Osteocyte (in vitro differentiated cells): ENCODE data around the gene RIIAD1. TPM values are rescaled to one million over a fixed set of nuclear protein-coding genes. Genes with fewer than 3 reads are reported as not detected.

Source experiments
- DNase-seq: peaks from one replicate; pipeline ENCODE4 v3.0.0; 2021; ENCODE audit warnings: mixed read lengths; ENCODE audit not compliant: unreplicated experiment; ENCODE audit errors: extremely low spot score
- H3K27ac Mint-ChIP-seq: one replicate; pipeline ENCODE4 v1.8.0; 2021; ENCODE audit warnings: mild to moderate bottlenecking, mixed read lengths; ENCODE audit not compliant: unreplicated experiment
- H3K27me3 Mint-ChIP-seq: one replicate; pipeline ENCODE4 v1.8.0; 2021; ENCODE audit warnings: mixed read lengths; ENCODE audit not compliant: unreplicated experiment
- H3K36me3 Mint-ChIP-seq: one replicate; pipeline ENCODE4 v1.8.0; 2021; ENCODE audit warnings: mixed read lengths; ENCODE audit not compliant: unreplicated experiment
- H3K4me1 Mint-ChIP-seq: one replicate; pipeline ENCODE4 v1.8.0; 2021; ENCODE audit warnings: mixed read lengths; ENCODE audit not compliant: unreplicated experiment
- H3K4me3 Mint-ChIP-seq: one replicate; pipeline ENCODE4 v1.8.0; 2021; ENCODE audit warnings: mild to moderate bottlenecking, moderate library complexity, mixed read lengths; ENCODE audit not compliant: unreplicated experiment
- H3K9me3 Mint-ChIP-seq: one replicate; pipeline ENCODE4 v1.8.0; 2021; ENCODE audit warnings: mixed read lengths; ENCODE audit not compliant: unreplicated experiment
- CTCF ChIP-seq: fragments of 200-600 bp; sonication (generic); IDR thresholded peaks from 2 replicates; pipeline ENCODE4 v1.5.0; 2021; ENCODE audit warnings: antibody characterized with exemption, mild to moderate bottlenecking, moderate library complexity
- total RNA-seq: library from RNA; stranded (reverse); gene quantifications from 2 replicates; pipeline ENCODE4 v1.2.1, GENCODE V29; 2021

RIIAD1 gene
- total RNA-seq, 1 donor from 2014 or later = not detected

DNA sequence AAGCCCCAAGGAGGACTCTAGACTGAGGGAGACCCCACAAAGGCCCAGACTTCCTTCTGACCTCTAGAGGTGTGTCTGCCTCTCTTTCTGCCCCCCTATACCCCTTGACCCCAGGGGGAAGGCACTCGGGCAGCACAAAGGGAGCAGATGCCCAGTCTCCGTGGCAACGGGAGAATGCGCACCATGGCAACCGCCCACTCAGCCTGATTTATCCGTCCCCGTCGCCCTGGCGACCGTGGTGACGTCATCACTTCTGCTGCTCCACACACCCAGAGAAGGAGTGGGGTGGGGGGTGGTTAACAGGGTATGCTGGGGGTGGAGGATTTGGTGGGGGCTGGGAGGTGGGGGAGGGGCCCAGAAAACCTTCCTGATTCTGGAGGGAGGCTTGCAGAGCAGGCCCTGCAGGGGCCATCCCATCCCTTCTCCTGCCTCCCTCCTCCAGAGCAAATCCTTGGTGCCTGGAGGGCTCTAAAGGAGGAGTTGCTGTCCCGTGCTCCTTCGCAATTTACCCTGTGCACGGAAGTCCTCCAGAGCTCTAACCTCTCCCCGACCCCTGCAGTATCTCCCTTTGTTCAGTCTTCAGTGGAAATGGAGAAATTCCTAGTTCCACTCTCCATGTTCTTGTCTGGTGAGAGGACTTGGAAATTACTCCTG lies 11.0 kb upstream of the RIIAD1 start:
- no peaks in the 10 kb centered on the region for H3K36me3 Mint-ChIP-seq
- DNase-seq = no peak
- no peak overlapping the region for H3K4me3 Mint-ChIP-seq
- H3K27ac Mint-ChIP-seq = no peak overlapping the region
- no peaks in the 10 kb centered on the region for H3K9me3 Mint-ChIP-seq
- H3K27me3 Mint-ChIP-seq = peaks cover 15% of the 10 kb centered on the region
- no peak for TF ChIP-seq CTCF
- H3K4me1 Mint-ChIP-seq = no peaks in the 10 kb centered on the region

GRCh38 chr1:151711044-151711800 lies 10.1 kb upstream of the RIIAD1 start:
- no peak overlapping the region for H3K27ac Mint-ChIP-seq
- peaks cover 24% of the 10 kb centered on the region for H3K27me3 Mint-ChIP-seq
- no peaks in the 10 kb centered on the region for H3K9me3 Mint-ChIP-seq
- H3K4me3 Mint-ChIP-seq = no peak overlapping the region
- peaks cover 1% of the 10 kb centered on the region for H3K4me1 Mint-ChIP-seq
- no peak for DNase-seq
- H3K36me3 Mint-ChIP-seq = no peaks in the 10 kb centered on the region
- no peak for TF ChIP-seq CTCF

- Mint-ChIP-seq H3K4me1 (peaks cover 4% of the 10 kb centered on the region), H3K27me3 (peaks cover 28% of the 10 kb centered on the region), H3K36me3 (no peaks in the 10 kb centered on the region), H3K27ac (no peak overlapping the region), H3K9me3 (no peaks in the 10 kb centered on the region), H3K4me3 (no peak overlapping the region)
- no peak for DNase-seq
- TF ChIP-seq CTCF = no peak
These were observed 9.4 kb upstream of the RIIAD1 start for GRCh38 chr1:151711951-151712350.

- H3K27me3 Mint-ChIP-seq = peaks cover 39% of the 10 kb centered on the region
- H3K9me3 Mint-ChIP-seq = no peaks in the 10 kb centered on the region
- no peak for TF ChIP-seq CTCF
- H3K27ac Mint-ChIP-seq = no peak overlapping the region
- peaks cover 13% of the 10 kb centered on the region for H3K4me1 Mint-ChIP-seq
- H3K36me3 Mint-ChIP-seq = no peaks in the 10 kb centered on the region
- no peak overlapping the region for H3K4me3 Mint-ChIP-seq
- no peak for DNase-seq
These were observed 8.3 kb upstream of the RIIAD1 start for GRCh38 chr1:151713044-151713443.

- Mint-ChIP-seq H3K27me3 (peaks cover 48% of the 10 kb centered on the region), H3K9me3 (no peaks in the 10 kb centered on the region), H3K4me3 (no peak overlapping the region), H3K36me3 (no peaks in the 10 kb centered on the region), H3K4me1 (peaks cover 16% of the 10 kb centered on the region), H3K27ac (no peak overlapping the region)
- TF ChIP-seq CTCF = no peak
- DNase-seq = no peak
These were observed 7.4 kb upstream of the RIIAD1 start for GRCh38 chr1:151713874-151714273.
